HG02870 (cell line): Measurements from ENCODE around the gene GUCA1A.
A peak's percentile ranks its signal among the peaks of the same experiment; 100 is the strongest.
"Not testable (repeated sequence)": the region's sequence is repeated elsewhere in the genome, so short reads cannot be mapped to it uniquely, and the experiment has no call there.

Experiments
- ATAC-seq: cut with Tn5 transposase; IDR thresholded peaks from one replicate; pipeline ENCODE4 v1.9.1; 2021; ENCODE audit warnings: mild to moderate bottlenecking, moderate library complexity; ENCODE audit not compliant: unreplicated experiment

The GUCA1A gene

DNA sequence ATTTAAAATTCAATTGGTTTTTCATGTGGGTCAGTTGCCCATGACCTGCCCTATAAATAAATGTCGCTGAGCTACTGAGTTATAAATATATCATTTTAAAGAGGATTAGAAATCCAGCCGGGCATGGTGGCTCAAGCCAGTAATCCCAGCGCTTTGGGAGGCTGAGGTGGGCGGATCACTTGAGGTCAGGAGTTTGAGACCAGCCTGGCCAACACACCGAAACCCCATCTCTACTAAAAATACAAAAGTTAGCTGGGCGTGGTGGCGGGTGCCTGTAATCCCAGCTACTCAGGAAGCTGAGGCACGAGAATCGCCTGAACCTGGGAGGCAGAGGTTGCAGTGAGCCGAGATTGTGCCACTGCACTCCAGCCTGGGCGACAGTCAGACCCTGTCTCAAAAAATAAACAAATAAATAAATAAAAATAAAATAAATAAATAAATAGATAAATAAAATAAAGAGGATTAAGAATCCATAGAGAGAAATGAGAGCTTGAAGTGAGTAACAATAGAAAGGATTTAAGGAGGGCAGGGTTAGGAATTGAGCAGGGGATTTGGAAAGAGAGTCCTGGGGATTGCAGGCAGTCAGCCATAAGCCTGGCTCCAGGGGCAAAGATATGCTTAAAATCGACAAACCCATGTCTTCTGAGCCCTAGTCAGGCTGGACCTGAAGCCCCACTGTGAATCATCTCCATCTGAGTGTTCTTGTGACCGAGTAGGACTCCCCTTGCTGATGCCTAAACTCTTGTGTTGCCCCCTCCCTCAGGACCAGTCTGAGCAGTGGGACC, 29.2 kb downstream of the GUCA1A start:
- not testable (repeated sequence) for ATAC-seq

DNA sequence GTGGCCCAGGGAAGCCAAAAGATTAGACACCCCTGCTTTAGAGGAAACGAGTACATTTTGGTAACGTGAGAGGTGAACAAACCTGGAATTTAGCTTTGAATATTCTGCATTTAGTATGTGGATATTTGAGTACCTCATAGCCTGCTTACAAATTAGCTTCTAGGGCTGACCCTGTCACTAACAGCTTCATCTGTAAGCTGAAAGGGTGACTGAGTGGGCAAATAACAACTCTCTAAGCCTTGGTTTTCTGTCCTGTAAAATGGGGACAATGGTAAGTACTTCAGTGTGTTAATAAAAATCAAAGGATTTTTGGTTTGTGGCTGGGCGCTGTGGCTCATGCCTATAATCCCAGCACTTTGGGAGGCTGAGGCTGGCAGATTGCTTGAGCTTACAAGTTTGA, 30.0 kb downstream of the GUCA1A start:
- ATAC-seq = no peak

DNA sequence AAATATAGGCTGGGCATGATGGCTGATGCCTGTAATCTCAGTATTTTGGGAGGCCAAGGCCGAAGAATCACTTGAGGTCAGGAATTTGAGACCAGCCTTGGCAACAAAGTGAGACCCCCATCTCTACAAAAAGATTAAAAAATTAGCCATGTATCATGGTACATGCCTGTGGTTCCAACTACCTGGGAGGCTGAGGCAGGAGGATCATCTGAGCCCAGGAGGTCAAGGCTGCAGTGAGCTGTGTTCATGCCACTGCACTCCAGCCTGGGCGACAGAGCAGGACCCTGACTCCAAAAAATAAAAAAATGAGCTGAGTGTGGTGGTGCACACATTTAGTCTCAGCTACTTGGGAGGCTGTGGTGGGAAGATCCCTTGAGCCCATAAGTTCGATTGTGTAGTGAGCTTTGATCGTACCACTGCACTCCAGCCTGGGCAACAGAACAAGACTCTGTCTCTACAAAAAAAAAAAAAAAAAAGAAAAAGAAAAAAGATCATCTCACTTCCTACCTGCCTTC, 31.7 kb downstream of the GUCA1A start:
- no peak for ATAC-seq

DNA sequence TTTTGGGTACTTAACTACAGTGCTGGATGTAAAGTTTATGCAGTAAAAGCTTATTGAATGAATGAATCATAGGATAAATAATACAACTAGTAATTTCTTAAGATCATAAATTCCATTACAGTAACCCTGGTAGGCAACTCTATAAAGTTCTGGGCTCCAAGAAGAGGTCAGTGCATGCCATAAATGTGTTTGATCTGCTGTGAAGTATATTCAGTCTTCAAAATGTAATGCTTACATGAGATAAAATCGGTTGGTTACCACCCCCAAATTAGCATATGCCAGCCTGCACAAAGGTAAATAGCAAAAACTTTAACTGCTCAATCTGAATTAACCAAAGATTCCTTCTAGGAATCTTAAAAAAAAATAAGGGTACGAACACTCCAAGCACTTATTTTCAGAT, 34.4 kb downstream of the GUCA1A start:
- ATAC-seq = not testable (repeated sequence)

DNA sequence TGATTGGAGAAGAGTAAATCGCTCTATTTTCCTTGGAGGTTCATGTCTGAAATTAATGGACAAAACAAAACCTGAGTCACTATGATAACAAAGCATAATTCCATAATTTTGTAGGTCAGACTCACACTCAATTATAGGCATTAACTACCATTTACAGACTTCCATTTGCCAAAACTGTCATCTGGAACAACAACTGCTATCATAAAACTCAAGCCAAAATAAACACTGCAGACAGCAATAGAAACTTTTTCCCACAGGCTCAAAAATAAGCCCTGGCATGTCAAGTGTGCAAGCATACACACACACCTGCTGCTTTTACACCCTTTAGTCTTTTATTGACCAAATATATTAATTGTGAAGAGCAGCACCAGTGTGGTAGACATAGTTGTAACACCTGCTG, 37.4 kb downstream of the GUCA1A start:
- ATAC-seq = no peak

- peak; percentile 85 for ATAC-seq
These were observed 38.6 kb downstream of the GUCA1A start for GRCh38 chr6:42211726-42212125.

DNA sequence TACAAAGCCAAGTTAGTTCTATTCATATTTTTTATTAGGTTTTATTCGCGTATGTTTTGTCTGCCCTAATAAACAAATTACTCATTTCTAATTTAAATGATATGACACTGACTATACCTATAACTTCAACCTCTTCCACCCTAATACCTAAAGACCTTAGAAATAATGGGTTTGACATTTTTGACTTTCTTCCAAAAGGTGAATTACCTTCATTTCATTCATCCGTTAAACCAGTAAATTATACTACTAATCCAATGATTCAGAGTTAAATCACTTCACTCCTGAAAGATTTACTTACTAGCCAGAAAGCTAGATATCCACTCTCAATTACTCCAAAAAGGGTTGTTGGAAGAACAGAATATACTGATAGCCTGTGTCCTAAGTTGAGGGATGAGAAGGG, 39.3 kb downstream of the GUCA1A start:
- ATAC-seq = no peak

DNA sequence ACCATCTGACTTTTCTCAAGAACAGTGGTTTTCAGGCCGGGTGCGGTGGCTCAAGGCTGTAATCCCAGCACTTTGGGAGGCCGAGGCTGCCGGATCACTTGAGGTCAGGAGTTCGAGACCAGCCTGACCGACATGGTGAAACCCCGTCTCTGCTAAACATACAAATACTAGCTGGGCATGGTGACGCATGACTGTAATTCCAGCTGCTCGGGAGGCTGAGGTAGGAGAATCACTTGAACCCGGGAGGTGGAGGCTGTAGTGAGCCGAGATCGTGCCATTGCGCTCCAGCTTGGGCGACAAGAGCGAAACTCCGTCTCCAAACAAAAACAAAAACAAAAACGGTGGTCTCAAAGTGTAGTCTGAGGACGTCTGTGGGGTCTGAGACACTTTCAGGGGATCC, 43.3 kb downstream of the GUCA1A start:
- not testable (repeated sequence) for ATAC-seq

DNA sequence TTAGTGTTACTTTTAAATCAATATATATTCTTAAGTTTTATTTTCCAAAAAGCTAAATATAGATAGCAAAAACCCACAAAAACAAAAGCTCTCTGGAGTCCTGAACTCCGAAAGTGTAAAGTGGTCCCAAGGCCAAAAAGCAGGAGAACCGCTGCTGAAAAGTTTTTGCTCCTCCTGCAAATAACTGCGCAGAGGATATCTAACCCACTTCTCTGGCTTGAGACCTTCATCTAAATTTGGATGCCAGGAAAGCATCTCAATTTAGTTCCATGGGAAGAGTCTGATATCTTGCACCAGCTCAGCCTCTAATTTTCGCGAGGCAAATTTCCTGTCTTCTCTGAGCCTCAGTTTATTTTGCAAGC, 44.0 kb downstream of the GUCA1A start:
- ATAC-seq = no peak

DNA sequence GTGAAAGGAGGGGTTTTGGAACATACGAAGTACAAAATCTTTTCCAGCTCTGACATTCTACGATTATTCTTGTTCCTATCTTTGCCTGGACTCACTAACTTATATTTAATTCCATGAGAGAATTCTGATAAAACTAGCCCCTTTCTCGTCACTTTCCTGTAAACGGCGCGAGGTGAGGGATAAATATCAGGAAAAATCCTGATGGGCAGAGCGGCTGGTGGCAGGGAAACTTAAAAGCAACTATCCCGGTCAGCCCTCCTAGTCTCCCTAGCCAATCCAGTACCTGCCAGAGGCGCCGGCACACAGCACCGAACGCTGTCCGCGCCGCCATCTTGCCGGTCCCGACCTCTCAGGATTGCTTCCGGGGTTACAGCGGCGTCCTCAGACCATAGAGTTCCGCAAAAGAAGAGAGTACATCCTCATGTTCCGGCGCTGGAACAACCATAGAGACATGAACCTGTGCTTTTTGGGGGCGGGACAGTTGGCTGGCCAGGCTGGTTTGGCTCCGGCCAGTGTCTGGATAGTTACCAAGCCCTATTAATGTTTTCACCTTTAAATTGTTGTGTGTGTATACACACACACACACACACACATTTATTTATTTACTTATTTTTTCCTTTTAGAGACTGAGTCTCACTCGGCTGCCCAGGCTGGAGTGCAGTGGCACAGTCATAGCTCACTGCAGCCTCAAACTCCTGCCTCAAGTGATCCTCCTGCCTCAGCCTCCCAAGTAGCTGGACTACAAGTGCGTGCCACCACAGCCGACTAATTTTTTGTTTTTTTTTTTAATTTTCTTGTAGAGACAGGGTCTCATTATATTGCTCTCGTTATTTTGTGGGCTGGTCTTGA, 44.6 kb downstream of the GUCA1A start, which contains the start of gene MRPS10:
Gene MRPS10 (minus strand): TSS at position 343 of the 849 bp plus-strand sequence. CDS start 12 bp downstream, at position 331.
- peak; percentile 91 for ATAC-seq

GRCh38 chr6:42220807-42221206, 47.6 kb downstream of the GUCA1A start:
- no peak for ATAC-seq

- ATAC-seq = no peak
These were observed 48.4 kb downstream of the GUCA1A start for GRCh38 chr6:42221546-42221945.

GRCh38 chr6:42222448-42222847, 49.3 kb downstream of the GUCA1A start:
- no peak for ATAC-seq

DNA sequence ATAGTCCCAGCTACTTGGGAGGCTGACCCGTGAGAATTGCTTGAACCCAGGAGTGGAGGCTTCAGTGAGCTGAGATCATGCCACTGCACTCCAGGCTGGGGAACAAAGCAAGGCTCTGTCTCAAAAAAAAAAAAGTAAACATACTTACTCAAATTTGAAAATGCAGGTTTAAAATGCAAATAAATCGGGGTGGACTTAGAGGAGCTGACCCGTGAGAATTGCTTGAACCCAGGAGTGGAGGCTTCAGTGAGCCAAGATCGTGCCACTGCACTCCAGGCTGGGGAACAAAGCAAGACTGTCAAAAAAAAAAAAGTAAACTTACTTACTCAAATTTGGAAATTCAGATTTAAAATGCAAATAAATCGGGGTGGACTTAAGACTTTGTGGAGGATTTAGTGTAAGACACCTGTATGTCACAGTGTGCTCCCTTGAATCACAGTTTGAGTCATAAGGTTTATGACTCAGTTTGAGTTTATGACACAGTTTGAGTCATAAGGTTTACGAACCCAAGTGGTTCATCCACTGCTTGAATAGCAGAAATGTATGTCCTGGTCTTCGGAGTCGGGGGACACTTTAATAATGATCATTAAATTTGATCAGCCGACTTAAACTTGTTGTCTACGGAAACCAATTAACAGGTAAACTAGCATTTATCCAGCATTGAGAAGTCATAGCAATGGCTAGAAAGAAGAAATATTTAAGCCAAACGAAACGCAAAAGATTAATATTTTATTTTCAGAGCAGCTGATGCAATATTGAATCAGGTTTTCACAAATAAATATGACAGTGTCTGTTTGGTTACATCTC, 51.3 kb downstream of the GUCA1A start:
- peak; percentile 94 for ATAC-seq

DNA sequence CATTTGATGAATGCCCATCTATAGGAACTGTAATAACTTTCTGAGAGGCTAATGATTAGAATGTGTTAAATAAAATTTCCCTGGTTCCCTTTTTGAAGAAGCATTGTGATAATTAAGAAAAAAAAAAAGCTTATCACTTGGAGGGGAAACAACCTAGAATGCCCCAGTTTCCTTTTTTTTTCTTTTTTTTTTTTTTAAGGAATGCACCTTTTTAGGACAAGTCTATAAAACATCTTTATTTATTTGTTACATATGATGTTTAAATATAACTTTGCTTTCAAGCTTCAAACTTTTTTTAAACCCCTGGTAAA, 51.8 kb downstream of the GUCA1A start:
- no peak for ATAC-seq

GRCh38 chr6:42225419-42225818, 52.3 kb downstream of the GUCA1A start:
- no peak for ATAC-seq

- ATAC-seq = no peak
These were observed 53.0 kb downstream of the GUCA1A start for GRCh38 chr6:42226161-42226611.

- ATAC-seq = no peak
These were observed 53.5 kb downstream of the GUCA1A start for GRCh38 chr6:42226645-42227143.

- ATAC-seq = no peak
These were observed 54.1 kb downstream of the GUCA1A start for GRCh38 chr6:42227173-42227850.

GRCh38 chr6:42228305-42228704, 55.1 kb downstream of the GUCA1A start:
- ATAC-seq = no peak
